ENCODE results near the gene TSPAN17.

The TSPAN17 gene

DNA sequence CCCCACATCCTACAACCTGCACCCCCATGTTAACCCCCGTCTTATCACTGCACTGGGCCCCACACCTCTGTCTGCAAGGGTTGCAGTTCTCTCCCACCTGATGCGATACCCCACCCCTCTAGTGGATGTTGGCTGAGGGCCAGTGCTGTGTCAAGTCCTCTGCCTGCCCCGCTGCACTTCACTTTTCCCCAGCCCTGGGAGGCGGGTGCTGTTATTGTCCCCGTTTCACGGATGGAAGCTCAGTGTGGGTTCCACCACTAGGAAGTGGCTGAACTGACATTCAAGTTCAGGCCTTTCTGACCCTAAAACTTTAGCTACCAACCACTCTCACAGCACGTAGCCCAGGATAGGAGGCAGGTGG lies 20.4 kb upstream of the TSPAN17 start:
- H3K9ac ChIP-seq: no peak overlapping the region
- H3K4me2 ChIP-seq: no peak overlapping the region
- no peak overlapping the region for H3K4me3 ChIP-seq (IDR thresholded peaks at IDR 0.05; ENCODE audit: insufficient read depth, low read depth, low read length)
- no peaks in the 10 kb centered on the region for H3K79me2 ChIP-seq (ENCODE audit: insufficient read depth, low read depth)
- no peaks in the 10 kb centered on the region for H3K4me1 ChIP-seq (ENCODE audit: low read depth, poor library complexity, severe bottlenecking)
- no peaks in the 10 kb centered on the region for H3K36me3 ChIP-seq (ENCODE audit: insufficient read depth)
- no peaks in the 10 kb centered on the region for H4K20me1 ChIP-seq (ENCODE audit: insufficient read depth)
- TF ChIP-seq, protein P1, sequence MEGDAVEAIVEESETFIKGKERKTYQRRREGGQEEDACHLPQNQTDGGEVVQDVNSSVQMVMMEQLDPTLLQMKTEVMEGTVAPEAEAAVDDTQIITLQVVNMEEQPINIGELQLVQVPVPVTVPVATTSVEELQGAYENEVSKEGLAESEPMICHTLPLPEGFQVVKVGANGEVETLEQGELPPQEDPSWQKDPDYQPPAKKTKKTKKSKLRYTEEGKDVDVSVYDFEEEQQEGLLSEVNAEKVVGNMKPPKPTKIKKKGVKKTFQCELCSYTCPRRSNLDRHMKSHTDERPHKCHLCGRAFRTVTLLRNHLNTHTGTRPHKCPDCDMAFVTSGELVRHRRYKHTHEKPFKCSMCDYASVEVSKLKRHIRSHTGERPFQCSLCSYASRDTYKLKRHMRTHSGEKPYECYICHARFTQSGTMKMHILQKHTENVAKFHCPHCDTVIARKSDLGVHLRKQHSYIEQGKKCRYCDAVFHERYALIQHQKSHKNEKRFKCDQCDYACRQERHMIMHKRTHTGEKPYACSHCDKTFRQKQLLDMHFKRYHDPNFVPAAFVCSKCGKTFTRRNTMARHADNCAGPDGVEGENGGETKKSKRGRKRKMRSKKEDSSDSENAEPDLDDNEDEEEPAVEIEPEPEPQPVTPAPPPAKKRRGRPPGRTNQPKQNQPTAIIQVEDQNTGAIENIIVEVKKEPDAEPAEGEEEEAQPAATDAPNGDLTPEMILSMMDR (conservative IDR thresholded peaks at IDR 0.05; ENCODE audit: low read depth, low read length): no peak
- H3K27me3 ChIP-seq (ENCODE audit: insufficient read depth, low read depth): no peaks in the 10 kb centered on the region
- no peak overlapping the region for H2AFZ ChIP-seq (ENCODE audit: low read depth)
- H3K27ac ChIP-seq: no peak overlapping the region

DNA sequence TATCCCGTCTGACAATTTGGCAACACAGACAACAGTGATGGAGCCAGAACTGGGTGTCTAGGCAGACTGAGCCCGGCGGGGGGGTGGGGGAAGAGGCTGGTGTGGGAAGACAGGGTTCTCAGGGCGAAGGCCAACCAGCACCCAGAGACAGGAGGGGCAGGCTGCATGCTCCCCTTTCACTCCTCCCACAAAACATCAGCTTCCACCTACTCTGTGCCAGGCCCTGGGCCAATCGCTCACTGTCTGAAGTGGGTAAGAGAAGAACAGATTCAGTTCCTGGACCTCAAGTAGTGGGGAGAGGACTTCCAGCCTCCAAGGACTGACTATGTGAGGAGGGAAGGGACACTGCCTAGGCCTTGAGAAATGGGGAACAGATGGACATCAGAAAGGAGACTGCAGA lies 19.7 kb upstream of the TSPAN17 start:
- H3K79me2 ChIP-seq (ENCODE audit: insufficient read depth, low read depth): no peaks in the 10 kb centered on the region
- TF ChIP-seq, protein P1 (conservative IDR thresholded peaks at IDR 0.05; ENCODE audit: low read depth, low read length): no peak
- no peak overlapping the region for H3K4me3 ChIP-seq (IDR thresholded peaks at IDR 0.05; ENCODE audit: insufficient read depth, low read depth, low read length)
- no peaks in the 10 kb centered on the region; the same call in 1 of the 2 replicates for H3K27me3 ChIP-seq (ENCODE audit: insufficient read depth, low read depth)
- no peaks in the 10 kb centered on the region for H4K20me1 ChIP-seq (ENCODE audit: insufficient read depth)
- H3K4me1 ChIP-seq (ENCODE audit: low read depth, poor library complexity, severe bottlenecking): no peaks in the 10 kb centered on the region
- H3K4me2 ChIP-seq: no peak overlapping the region
- no peak overlapping the region for H3K9ac ChIP-seq
- H3K36me3 ChIP-seq (ENCODE audit: insufficient read depth): no peaks in the 10 kb centered on the region
- no peak overlapping the region for H2AFZ ChIP-seq (ENCODE audit: low read depth)
- no peak overlapping the region for H3K27ac ChIP-seq

DNA sequence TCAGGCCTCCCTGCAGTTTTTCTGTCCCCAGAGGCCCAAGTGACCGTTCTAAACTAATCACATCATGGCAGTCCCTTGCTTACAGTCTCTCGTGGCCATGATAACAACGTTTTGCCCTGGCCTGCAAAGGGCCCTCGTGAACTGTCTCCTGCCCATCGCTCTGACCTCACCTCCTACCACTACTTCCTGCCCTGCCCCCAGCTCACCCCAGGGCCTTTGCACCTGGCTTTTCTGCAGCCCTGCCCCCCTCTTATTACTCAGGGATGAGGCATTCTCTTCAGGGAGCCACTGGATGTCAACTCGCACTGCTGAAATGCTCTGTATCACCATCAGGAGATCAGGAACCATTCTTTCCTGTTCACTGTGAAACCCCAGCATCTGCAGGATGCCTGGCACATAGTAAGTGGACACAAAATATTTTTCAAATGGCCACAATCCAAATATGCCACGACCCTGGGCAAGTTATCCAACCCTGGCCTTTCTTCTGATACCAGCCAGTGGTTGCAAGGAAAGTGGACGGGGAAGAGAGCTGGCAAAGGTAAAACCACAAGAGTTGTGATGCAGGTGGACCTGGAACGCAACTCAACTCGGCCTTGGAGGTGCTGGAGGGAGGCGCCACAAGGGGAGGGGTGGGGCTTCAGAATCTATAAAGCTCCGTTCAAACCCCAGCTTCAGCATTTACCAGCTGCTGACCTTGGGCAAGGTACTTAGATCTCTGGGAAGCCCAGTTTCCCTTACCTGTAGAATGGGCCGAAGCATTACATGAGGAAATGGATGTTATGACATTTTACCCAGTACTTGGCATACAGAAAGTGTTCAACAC lies 18.7 kb upstream of the TSPAN17 start:
- no peak overlapping the region for H3K27ac ChIP-seq
- no peaks in the 10 kb centered on the region for H3K4me1 ChIP-seq (ENCODE audit: low read depth, poor library complexity, severe bottlenecking)
- H3K4me2 ChIP-seq: no peak overlapping the region
- H2AFZ ChIP-seq (ENCODE audit: low read depth): no peak overlapping the region
- TF ChIP-seq, protein P1 (conservative IDR thresholded peaks at IDR 0.05; ENCODE audit: low read depth, low read length): no peak
- no peak overlapping the region for H3K9ac ChIP-seq
- H4K20me1 ChIP-seq (ENCODE audit: insufficient read depth): no peaks in the 10 kb centered on the region
- no peaks in the 10 kb centered on the region for H3K79me2 ChIP-seq (ENCODE audit: insufficient read depth, low read depth)
- no peaks in the 10 kb centered on the region for H3K36me3 ChIP-seq (ENCODE audit: insufficient read depth)
- H3K4me3 ChIP-seq (IDR thresholded peaks at IDR 0.05; ENCODE audit: insufficient read depth, low read depth, low read length): no peak overlapping the region
- H3K27me3 ChIP-seq (ENCODE audit: insufficient read depth, low read depth): peaks cover 2% of the 10 kb centered on the region; the same call in 1 of the 2 replicates

DNA sequence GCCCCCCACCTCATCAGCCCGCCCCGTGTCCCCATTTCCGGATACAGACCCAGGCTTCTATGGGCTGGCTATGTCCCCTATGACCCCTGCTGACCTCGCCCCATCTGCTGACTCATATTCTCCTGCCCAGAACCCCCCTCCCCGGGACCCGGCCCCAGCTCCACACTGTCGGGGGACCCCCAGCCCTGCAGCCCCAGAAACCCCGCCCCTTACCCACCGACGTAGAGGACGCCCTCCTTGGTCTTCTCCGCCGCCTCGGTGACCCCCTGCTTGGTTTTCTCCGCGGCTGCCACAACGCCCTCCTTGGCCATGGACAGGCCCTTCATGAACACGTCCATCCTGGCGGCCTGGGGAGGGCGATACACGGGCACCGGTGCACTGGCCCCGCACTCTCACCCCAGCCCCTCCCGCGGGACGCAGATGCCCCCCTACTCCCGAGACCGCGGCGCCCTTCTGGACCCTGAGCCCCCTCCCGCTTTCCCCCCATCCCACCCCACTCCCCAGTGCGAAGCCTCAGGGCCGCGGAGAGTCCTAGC lies 17.9 kb upstream of the TSPAN17 start:
- Histone ChIP-seq H3K4me1 (ENCODE audit: low read depth, poor library complexity, severe bottlenecking) (no peaks in the 10 kb centered on the region), H3K4me2 (no peak overlapping the region), H3K27me3 (ENCODE audit: insufficient read depth, low read depth) (peaks cover 3% of the 10 kb centered on the region; the same call in 1 of the 2 replicates), H3K27ac (no peak overlapping the region), H3K36me3 (ENCODE audit: insufficient read depth) (no peaks in the 10 kb centered on the region), H4K20me1 (ENCODE audit: insufficient read depth) (no peaks in the 10 kb centered on the region), H3K4me3 (IDR thresholded peaks at IDR 0.05; ENCODE audit: insufficient read depth, low read depth, low read length) (no peak overlapping the region), H3K9ac (no peak overlapping the region), H2AFZ (ENCODE audit: low read depth) (no peak overlapping the region), H3K79me2 (ENCODE audit: insufficient read depth, low read depth) (no peaks in the 10 kb centered on the region)
- TF ChIP-seq, protein P1 (conservative IDR thresholded peaks at IDR 0.05; ENCODE audit: low read depth, low read length): no peak

Measured in KMS-11 (cell line).